GM18873 (cell line): ENCODE measurements around the gene SMARCA2.

ENCODE experiments used
- ATAC-seq: cut with Tn5 transposase; IDR thresholded peaks from one replicate; pipeline ENCODE4 v1.9.1; 2021; ENCODE audit warnings: mild to moderate bottlenecking, moderate library complexity, moderate number of reproducible peaks; ENCODE audit not compliant: unreplicated experiment, low FRiP score

The SMARCA2 gene

DNA sequence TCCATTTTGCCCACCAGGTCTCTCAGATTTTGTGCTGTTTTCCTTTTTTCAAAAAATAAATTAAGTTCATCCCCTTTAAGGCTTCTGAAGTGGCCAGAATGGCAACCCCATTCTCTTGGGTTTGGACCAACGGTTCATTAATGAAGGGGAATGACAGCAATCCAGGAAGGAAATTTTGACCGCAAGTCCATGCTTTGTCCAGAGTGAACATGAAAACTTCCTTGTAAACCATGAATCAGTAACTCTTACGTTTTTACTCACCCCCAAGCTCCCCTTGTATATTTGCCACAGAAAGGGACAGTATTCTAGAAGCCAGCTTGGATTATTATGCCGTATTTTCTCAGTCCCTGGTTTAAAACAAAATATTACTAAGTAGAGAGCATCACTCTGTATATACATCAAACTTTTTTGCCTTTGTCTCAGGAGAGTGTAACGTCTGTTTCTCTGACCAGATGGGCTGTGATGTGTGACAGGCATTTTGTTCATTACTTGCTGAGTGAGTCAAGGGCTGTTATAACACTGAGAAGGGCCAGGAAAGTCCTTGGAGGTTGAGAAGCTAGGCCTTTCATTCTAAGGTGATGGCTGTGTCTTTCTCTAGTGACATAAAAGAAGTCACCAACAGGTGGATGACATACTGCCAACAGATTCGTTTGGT lies 148.2 kb downstream of the SMARCA2 start:
- no peak for ATAC-seq

- ATAC-seq = no peak
These were observed 149.1 kb downstream of the SMARCA2 start for GRCh38 chr9:2164268-2164667.

- no peak for ATAC-seq
These were observed 151.1 kb downstream of the SMARCA2 start for GRCh38 chr9:2166203-2166602.

DNA sequence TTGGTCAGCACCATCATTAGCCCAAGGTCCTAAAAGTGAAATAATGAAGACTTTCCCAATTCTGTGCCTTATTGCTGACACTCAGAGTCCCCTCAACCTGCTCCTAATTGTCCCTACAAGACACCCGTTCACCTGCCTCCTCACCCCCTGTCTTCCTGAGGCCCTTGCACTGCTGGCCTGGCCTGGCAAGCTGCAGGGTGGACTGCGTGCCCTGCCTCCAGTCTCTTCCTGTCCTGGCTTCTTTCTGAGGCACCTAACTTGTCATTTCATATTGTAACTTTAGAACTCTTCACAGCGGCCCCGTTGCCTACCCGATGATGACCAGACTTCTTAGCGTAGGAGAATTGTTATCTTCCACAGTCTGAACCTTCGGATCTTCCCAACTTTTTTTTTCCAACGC lies 153.9 kb downstream of the SMARCA2 start:
- ATAC-seq = no peak

- no peak for ATAC-seq
These were observed 155.6 kb downstream of the SMARCA2 start for GRCh38 chr9:2170722-2171121.

GRCh38 chr9:2173170-2173569 lies 158.0 kb downstream of the SMARCA2 start:
- ATAC-seq = no peak

DNA sequence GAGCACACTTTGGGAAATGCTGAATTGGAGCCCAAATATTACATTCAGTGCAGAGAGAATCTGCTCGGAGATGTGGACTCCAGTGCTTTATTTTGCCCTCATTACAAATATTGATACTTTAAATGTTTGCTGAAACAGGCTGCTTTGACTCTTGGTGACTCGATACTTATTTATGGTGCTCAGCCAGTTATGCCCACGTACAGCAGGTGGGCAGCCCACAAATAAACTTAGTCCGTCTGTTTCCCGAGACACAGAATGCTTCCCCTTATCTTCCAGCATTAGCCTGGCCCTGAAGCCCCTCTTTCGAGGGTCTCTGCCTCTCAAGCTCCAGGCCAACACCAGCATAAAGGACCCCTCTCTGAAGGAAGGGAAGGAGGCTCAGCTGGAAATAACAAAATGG lies 158.7 kb downstream of the SMARCA2 start:
- ATAC-seq = no peak

DNA sequence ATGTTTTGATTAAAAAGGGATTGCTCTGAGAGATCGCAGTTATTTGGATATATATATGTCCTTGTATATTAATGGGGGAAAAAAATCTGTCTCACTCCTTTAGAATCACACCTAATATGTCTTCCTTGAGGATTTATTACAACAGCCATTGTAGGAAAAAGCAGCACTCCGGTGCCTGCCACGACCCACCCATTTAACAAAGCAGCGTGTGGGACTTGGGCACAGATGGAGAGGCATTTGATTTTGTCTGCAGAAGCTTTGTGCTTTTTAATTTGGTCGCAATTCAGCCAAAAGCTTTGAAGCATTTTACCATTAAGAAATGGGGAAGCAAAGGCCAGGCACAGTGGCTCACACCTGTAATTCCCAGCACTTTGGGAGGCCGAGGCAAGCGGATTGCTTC lies 159.2 kb downstream of the SMARCA2 start:
- ATAC-seq = no peak

DNA sequence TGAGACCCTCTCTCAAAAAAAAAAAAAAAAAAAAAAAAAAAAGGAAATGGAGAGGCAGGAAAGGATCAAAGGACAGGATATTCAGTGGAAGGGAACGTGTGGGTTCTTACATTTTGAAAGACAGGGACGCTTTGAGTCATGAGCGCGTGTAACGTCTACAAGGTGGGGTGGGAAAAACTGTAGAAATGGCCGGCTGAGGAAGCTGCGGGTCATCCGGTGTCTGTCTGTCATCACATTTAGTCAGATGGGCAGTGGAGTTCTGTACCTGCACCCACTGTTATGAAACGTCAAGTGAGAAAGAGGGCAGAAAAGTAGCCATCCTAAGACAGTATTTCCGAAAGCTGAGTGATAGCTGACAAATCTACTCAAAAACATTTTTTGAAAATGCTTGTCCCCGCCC lies 159.8 kb downstream of the SMARCA2 start:
- ATAC-seq = no peak

DNA sequence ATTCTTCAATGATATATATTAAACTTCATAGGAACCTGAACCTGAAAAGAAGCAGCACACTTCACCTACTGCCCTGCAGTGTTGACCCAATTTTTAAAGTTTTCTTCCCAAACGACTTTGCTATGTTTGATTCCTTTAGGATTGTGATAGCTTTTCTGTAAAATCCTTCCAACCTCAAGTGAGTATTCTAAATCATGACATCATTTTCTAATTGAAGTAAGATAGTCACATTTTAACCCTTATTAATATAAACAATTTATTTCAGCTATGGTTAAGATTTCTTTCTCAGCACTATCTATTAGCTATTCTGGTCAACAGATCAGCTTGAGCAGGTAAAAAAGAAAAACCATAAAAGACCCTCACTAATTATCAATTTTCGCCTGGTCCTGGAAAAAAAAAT lies 162.0 kb downstream of the SMARCA2 start:
- no peak for ATAC-seq

GRCh38 chr9:2178034-2178734 lies 163.0 kb downstream of the SMARCA2 start:
- no peak for ATAC-seq

DNA sequence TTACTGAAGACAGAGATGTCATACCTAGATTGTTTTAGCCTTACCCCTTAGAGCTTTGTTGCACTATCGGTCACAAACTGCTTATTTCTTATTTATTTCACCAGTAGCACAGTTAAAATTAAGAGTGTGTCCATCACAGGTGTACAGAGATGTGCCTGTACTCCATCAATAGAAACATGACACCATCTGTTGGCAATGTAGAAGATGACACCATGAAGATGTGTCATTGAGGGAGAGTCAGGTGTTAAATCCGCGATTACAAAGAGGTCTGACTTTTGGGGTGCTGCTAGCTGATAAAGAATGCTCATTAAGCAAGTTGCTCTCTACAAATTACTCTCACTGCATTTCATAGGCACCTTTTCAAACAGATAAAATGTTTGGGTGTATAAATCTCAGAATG lies 164.4 kb downstream of the SMARCA2 start:
- no peak for ATAC-seq

DNA sequence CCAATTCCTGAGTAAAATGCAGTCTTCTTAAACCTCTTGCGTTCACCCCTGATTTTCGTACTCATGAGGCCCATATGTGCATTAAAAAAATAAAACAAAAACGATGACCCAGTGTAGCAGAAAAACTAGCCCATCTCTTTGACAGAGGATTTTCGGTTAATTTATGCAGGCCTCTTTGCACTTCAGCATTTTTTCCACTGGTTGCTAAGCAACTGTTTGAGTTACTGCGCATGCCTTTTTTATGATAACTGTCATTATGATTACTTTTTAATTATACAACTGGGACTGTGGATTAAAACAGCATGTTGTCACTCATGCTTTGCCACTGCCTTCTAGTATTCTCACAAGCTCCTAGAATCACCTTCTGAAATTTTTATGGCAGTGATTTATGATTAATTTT lies 165.0 kb downstream of the SMARCA2 start:
- ATAC-seq = no peak

DNA sequence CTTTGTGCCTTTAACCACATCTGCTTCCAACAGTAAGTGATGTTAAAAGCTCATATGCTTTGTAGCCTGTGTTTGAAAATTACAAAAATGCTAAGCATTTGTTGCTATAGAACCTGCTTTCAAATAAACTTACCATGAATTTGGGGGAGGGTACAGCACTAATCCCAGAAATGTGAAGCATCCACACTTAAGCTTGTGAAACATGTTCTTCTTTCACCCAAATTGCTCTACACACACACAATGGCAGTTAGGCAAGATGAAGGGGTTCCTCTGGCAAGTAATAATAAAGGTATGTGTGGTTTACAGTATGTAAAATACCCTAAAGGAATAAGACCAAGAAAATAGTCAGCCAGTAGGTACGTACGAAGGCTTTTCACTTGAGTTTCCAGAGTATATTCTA lies 165.6 kb downstream of the SMARCA2 start:
- no peak for ATAC-seq

DNA sequence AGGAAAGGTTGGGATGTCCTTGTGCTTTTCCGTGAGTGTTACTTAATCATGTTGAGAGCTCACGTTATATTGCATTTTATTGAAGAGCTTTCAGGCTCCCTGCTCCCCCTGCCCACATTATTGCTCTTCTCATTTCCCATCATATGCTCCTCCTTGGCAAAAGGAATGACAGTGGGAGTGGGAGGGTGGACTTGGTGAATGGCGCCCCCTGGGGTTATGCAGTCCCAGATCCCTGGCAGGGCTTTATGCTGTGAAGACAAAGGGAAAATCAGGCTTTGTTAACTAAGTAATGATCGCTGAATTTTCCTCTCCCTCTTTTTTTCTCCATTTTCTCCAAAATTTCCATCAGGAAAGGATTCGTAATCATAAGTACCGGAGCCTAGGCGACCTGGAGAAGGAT lies 166.6 kb downstream of the SMARCA2 start:
- ATAC-seq = no peak

GRCh38 chr9:2190939-2191608 lies 175.9 kb downstream of the SMARCA2 start:
- ATAC-seq = no peak

DNA sequence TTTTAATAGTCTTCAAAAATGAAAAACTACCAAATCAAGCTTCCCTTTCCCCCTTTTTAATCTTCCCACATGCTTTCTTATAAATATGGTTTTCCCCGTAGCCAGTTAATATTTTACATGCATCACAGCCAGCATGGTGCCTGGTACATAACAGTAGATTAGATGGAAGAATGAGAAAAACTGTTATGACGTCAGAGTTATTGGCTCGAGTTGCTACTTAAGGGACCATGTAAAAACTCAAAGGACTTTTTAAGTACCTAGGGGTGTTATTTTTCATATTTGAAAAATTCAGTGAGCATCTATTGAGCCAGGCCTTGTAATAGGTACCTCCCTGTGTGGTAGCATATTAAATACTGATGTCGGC lies 176.4 kb downstream of the SMARCA2 start:
- no peak for ATAC-seq

- no peak for ATAC-seq
These were observed 177.3 kb downstream of the SMARCA2 start for GRCh38 chr9:2192356-2192979.

GRCh38 chr9:2193552-2193951 lies 178.4 kb downstream of the SMARCA2 start:
- no peak for ATAC-seq

- ATAC-seq = no peak
These were observed 180.1 kb downstream of the SMARCA2 start for GRCh38 chr9:2195211-2195610.

- no peak for ATAC-seq
These were observed 181.6 kb downstream of the SMARCA2 start for GRCh38 chr9:2196757-2197156.
